GM12864 (cell line): ENCODE data around the gene TTBK1.

Experiments
- DNase-seq: peaks from one replicate; pipeline ENCODE4 v3.0.0-alpha.2; 2011; ENCODE audit warnings: low read depth
- H3K4me3 ChIP-seq: 2 replicates; pipeline ENCODE4 v1.5.1; 2011; ENCODE audit warnings: mild to moderate bottlenecking, low read depth, low read length, control low read depth
- TF ChIP-seq, protein P1 (sequence below): IDR thresholded peaks from 2 replicates; pipeline ENCODE4 v1.5.1; 2011; ENCODE audit warnings: low read depth, mild to moderate bottlenecking, moderate library complexity, low read length, control low read depth, inconsistent platforms; ENCODE audit errors: missing control alignments

Gene TTBK1

DNA sequence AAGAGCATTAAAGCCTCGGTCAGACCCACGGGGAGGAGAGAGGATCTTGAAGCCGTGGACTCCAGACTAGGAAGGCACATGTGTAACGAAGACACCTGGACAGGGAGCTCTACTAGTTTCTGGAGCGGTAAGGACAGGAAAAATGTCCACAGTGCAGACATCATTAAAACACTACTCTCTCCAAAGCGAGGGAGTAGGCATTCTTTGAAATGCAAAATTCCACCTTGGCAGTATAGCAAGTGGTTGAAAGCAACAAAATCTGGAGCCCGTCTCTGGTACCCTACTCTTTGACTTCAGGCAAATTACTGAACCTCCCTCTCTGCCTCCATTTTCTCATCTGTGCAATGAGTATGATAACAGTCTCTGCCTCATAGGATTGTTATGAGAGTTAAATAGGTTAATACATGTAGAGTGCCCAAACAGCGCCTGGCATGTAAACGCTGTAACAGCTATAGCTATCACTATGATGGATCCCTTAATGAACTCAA is 65.8 kb downstream of the TTBK1 start:
- no peak for DNase-seq
- TF ChIP-seq, protein P1, sequence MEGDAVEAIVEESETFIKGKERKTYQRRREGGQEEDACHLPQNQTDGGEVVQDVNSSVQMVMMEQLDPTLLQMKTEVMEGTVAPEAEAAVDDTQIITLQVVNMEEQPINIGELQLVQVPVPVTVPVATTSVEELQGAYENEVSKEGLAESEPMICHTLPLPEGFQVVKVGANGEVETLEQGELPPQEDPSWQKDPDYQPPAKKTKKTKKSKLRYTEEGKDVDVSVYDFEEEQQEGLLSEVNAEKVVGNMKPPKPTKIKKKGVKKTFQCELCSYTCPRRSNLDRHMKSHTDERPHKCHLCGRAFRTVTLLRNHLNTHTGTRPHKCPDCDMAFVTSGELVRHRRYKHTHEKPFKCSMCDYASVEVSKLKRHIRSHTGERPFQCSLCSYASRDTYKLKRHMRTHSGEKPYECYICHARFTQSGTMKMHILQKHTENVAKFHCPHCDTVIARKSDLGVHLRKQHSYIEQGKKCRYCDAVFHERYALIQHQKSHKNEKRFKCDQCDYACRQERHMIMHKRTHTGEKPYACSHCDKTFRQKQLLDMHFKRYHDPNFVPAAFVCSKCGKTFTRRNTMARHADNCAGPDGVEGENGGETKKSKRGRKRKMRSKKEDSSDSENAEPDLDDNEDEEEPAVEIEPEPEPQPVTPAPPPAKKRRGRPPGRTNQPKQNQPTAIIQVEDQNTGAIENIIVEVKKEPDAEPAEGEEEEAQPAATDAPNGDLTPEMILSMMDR = no peak
- H3K4me3 ChIP-seq = peak overlapping the region; percentile 43

DNA sequence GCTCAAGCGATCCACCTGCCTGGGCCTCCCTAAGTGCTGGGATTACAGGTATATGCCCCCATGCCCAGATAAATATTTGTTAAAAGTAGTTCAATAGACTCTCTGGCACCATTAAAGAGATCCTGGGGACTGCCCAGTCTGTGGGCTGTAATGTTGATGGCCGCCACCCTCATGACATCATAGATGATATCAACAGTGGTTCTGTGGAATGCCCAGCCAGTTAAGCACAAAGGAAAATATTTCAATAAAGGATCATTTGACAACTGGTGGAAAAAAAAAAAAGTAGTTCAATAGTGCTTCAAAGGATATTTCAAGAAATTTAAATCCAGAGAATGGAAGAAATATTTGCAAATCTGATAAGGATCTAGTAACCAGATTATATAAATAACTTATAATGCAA is 66.9 kb downstream of the TTBK1 start:
- DNase-seq = no peak
- TF ChIP-seq, protein P1 = no peak
- H3K4me3 ChIP-seq = no peak overlapping the region

DNA sequence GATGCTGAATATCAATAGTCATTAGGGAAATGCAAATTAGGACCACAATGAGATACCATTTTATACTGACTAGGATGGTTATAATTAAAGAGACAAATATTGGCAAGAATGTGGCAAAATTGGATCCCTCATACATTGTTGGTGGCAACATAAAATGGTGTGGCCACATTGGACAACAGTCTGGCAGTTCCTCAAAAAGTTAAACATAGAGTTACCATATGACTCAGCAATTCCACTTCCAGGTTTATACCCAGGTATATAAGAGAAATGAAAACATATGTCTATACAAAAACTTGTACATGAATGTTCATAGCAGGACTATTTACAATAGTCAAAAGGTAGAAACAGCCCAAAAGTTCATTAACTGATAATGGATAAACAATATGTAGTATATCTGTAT is 67.3 kb downstream of the TTBK1 start:
- DNase-seq = no peak
- H3K4me3 ChIP-seq = no peak overlapping the region
- TF ChIP-seq, protein P1 = no peak

DNA sequence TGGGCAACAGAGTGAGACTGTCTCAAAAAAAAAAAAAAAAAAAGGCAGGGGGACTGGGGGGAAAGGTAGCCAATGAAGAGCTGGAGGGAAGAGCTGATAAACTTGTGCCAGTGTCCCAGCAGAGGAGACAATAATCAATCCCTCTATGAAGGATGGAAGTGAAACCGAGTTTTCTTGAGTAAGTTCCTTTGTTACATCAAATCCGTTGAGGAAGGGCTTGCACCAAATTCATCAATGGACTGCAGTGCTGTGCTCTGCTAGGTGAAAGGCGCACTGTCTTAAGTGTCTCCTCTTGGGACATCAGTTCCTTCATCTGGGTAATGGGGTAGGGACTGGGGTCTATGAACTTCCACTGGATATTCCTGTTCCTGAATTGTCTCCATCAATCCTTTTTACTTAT is 68.4 kb downstream of the TTBK1 start:
- no peak overlapping the region for H3K4me3 ChIP-seq
- TF ChIP-seq, protein P1 = no peak
- no peak for DNase-seq

- DNase-seq = no peak
- TF ChIP-seq, protein P1 = no peak
- H3K4me3 ChIP-seq = no peak overlapping the region
Observed at GRCh38 chr6:43313813-43314212, 70.5 kb downstream of the TTBK1 start.

DNA sequence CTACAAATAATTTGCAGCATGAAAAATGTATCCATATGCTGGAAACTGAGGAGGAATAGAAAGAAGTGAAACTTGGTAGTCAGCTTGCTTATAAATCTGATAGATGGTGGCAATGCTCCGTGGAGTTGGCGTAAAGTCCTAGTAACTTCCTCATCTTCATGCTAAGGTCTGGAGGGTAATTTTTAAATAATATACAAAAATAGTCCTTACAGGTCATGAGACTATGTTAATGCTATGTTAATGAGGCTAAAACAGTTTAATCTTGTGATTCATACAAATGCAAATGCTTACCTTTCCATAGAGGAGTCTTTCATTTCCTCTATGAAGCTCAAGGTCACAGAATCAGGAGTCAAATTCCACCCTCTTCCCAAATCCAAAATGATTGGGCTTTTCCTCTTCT is 74.7 kb downstream of the TTBK1 start:
- no peak for DNase-seq
- H3K4me3 ChIP-seq = no peak overlapping the region
- TF ChIP-seq, protein P1 = no peak

DNA sequence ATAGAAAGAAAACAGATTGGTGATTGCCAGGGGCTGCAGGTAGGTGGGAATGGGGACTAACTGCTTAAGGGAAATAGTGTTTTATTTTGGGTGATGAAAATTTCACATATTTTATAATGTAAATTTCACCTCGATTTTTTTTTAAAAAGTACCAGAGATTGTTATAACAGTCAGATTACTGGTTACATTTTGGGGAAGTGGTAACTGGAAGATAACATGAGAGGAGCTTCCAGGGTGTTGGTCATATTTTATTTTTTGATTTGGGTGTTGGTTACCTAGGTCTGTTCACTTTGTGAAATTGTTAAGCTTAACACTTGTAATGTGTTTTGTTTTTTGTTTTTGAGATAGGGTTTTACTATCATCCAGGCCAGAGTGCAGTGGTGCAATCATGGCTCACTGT is 82.6 kb downstream of the TTBK1 start:
- DNase-seq = no peak
- TF ChIP-seq, protein P1 = no peak
- no peak overlapping the region for H3K4me3 ChIP-seq
